GM19240 (cell line): ENCODE measurements around the gene ENC1.
"Not testable (repeated sequence)": the region's sequence is repeated elsewhere in the genome, so short reads cannot be mapped to it uniquely, and the experiment has no call there.

ENCODE experiments used
- DNase-seq: peaks from one replicate; pipeline ENCODE4 v3.0.0; 2011; ENCODE audit warnings: low spot score; ENCODE audit not compliant: insufficient read length

ENC1 gene

GRCh38 chr5:74640450-74640953 is at the start of gene ENC1:
TSS of gene ENC1 (minus strand) at chr5:74640728. CDS start at chr5:74636485, 4,243 bp downstream.
- DNase-seq = no peak

GRCh38 chr5:74686962-74687751 is 46.6 kb upstream of the ENC1 start:
- DNase-seq = no peak

DNA sequence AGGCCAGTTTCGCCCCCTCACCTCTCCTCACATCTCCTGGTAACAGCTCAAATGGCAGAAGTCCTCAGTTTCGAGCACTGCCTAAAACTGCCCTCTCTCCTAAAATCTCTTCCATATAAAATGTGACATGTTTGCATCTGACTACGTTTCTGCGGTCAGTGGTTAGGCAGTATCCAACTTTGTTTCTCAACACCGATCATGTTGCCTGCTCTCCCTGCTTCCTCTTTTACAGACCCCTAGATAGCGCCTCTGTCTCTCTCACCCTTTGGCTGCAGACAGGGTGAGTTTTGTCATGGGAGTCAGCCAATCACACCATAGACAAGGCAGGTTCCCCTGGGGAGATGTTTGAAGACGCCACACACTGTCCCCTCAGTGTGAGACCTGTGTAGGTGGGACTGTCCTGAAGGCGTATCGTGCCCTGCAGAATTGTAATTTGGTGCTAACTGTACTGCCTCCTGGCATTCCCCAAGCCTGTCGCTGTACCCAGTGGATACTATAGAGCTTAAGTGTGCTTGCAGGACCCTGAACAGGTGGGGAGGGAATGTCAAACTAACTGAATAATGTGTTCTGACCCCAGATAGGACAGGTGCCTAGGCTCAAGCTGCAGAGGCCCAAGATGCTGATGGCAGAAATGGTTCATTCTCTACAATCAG is 45.6 kb upstream of the ENC1 start:
- DNase-seq = no peak

- DNase-seq = peak; percentile 42
Measured at GRCh38 chr5:74684900-74685851, 44.6 kb upstream of the ENC1 start, which contains the start of gene HEXB. TSS of gene HEXB (plus strand) at chr5:74685233. CDS start at chr5:74685261, 28 bp downstream.

GRCh38 chr5:74679966-74680365 is 39.4 kb upstream of the ENC1 start:
- DNase-seq = no peak

- DNase-seq = not testable (repeated sequence)
Measured at GRCh38 chr5:74679300-74679699, 38.8 kb upstream of the ENC1 start.

GRCh38 chr5:74678123-74678522 is 37.6 kb upstream of the ENC1 start:
- not testable (repeated sequence) for DNase-seq

DNA sequence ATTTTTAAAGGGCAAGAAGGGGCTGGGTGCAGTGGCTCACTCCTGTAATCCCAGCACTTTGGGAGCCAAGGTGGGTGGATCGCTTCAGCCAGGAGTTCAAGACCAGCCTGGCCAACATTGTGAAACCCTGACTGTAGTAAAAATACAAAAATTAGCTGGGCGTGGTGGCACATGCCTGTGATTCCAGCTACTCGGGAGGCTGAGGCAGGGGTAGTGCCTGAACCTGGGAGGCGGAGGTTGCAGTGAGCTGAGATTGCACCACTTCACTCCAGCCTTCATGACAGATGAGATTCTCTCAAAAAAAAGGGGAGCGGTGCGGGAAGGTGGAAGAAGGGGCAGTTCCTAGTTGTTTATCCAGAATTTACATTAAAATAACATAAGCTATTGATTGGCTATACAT is 35.9 kb upstream of the ENC1 start:
- DNase-seq = not testable (repeated sequence)

DNA sequence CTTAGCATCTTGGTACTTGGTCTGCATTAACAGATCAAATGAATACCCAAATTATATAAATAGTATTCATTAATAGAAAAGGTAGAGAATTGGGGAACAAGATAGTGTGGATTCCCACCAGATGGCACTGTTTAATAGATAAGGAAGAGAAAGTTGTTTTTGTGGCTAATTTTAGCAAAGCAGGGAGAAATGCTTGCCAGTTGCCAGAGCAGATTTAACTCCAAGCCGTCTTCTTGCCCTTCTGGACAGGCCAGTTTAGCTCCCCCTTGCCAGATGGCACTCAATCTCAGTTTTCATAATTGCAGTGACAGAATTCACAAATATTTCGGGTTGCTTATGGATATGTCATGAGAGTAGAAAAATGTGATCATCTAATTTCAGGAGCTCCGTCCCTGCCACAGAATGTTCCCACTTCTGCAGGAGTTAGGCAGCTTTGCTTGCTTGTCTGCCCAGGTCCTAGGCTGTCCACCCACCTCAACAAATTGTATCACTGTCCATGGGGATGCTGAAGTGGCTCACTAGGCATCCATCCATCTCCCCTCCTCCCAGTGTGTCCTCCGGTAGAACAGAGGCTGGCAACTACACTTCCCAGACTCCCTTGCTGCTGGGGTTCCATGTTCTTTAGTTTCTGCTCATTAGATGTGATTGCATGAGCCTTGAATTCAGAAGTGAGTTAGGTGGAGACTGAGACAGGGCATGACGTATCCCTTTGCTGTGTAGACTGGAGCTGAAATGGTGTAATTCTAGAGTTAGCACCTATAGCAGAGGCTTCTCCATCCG is 32.7 kb upstream of the ENC1 start:
- no peak for DNase-seq

DNA sequence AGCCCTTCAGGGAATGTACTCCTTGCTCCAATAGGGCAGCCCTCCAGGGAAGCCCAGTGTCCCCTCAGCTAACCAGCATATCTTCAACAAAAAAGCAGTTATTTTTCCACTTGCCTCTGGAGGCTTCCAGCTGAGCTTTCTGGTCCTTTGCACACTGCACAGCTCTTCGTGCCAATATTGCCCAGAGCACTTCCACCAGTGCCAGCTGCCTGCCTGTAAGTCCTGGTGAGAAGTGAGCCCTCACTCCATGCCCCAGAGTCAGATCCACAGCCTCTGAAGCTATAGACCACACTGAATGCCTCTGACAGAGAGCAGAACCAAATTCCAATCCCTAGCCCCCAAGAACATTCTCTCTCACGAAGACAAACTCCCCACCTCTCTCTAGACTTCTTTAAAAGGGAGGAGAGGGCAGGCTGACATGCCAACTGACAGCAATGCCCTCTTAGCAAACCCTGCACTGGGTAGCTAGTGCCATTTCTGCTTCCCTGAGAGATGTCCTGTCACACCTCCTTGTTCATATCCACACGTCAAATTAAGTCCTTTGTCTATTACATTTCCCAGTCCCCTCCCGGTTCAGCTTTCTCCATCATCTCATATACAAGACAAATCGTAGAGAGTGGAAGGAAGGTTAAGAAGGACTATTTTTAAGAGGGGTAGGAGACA is 31.8 kb upstream of the ENC1 start:
- no peak for DNase-seq

GRCh38 chr5:74670396-74671038 is 30.0 kb upstream of the ENC1 start:
- DNase-seq = no peak

DNA sequence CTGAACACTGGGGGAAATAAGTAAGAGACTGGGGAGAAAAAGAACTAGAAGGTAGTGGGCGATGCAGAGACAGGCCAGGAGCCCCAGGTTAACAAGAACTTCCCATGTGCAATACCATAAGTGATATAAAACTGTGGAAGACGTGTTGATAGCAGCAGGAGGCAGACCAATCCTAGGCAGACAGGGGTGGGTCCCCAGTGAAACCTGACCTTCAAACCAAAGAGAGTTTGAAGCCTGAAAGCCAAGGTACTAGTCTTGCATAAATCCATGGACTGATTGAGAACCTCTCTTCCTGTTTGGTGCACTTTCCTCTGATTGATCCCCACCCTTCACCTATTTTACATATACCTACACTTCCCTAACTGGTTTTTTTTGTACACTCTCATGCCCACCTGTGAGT is 29.3 kb upstream of the ENC1 start:
- DNase-seq = no peak

GRCh38 chr5:74667396-74667795 is 26.9 kb upstream of the ENC1 start:
- DNase-seq = no peak

GRCh38 chr5:74665816-74666215 is 25.3 kb upstream of the ENC1 start:
- no peak for DNase-seq

DNA sequence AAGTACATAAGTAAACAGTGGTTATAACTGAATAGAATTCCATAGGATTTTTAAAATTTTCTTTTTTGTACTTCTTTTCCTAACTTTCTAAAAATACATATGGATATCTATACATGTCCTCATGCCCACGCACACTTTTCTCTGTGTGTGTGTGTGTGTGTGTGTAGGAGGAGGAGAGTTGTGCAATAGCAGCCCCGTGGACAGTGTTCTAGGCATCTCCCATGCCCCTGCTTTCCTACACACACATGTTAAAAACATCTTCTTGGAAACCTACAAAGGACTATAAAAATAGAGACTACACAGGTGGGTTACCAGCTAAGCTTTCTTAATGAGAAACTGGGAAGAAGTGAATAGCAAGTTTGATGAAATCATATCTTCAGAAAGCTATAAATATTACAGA is 24.7 kb upstream of the ENC1 start:
- DNase-seq = no peak

DNA sequence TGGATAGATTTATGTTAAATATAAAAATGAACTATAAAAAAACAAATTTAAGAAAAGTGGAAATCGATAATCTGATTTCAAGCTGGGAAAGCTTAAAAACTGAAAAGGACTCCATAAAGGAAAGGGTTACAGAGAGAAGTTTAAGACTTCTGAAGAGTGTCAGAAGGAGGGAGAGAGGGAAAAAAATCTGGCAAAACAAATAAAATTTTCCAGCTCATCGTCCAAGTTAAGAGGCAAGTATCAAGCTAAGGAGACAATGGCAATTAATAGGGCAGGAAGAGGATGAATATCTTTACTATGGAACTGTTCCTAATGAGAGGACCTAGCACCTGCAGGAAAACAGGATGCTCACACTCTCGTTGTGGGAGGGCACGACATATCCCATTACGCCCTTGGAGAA is 24.0 kb upstream of the ENC1 start:
- DNase-seq = no peak

DNA sequence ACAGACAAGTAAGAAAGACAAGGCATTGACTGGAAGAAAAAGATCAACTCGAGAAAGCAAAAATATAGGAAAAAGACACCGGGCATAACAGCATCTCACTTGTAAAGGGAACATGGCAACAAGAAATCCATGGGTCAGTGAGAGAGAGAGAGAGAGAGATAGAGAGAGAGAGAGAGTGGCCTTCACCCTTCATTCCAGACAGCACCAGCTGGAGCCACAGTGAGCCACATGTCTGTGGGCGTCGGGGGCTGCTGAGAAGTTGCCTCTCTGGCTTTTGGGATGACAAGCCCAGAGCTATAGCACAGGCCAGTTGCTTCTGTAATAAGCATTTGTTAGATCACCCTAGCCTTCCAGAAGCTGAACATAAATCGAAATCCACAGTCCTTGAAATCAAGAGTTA is 20.3 kb upstream of the ENC1 start:
- DNase-seq = no peak

- no peak for DNase-seq
Measured at GRCh38 chr5:74660140-74660539, 19.6 kb upstream of the ENC1 start.

DNA sequence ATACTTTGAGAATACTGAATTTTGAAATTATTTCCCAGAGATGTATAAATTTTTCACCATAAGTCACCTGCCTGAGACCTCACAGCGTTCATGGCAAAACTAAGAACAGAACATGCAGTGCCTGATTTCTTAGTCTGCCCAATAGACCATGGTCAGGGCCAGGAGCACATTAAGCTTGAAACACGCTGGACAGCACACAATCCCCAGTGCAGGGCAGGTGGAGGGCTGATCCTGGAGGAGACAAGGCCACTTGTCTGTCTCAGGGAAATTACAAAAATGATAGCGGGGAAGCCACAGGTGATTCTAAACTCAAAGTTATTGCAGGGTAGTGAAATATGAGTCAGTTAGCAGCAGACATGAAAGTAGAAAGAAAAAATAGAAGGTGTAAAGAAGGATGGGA is 18.6 kb upstream of the ENC1 start:
- no peak for DNase-seq

GRCh38 chr5:74657165-74657564 is 16.6 kb upstream of the ENC1 start:
- DNase-seq = no peak
